DND-41 (cell line): ENCODE results near the gene GALM.

ENCODE experiments used
- CTCF ChIP-seq: IDR thresholded peaks from 2 replicates; pipeline ENCODE4 v1.5.1; 2012; ENCODE audit warnings: borderline replicate concordance, low read length, moderate library complexity, mild to moderate bottlenecking; ENCODE audit not compliant: poor library complexity, severe bottlenecking; ENCODE audit errors: extremely low read depth
- EZH2 ChIP-seq: IDR thresholded peaks from 3 replicates; pipeline ENCODE4 v1.6.1; 2012; ENCODE audit warnings: borderline replicate concordance, low read depth, mild to moderate bottlenecking, moderate library complexity, low read length, inconsistent platforms; ENCODE audit not compliant: severe bottlenecking

DNA sequence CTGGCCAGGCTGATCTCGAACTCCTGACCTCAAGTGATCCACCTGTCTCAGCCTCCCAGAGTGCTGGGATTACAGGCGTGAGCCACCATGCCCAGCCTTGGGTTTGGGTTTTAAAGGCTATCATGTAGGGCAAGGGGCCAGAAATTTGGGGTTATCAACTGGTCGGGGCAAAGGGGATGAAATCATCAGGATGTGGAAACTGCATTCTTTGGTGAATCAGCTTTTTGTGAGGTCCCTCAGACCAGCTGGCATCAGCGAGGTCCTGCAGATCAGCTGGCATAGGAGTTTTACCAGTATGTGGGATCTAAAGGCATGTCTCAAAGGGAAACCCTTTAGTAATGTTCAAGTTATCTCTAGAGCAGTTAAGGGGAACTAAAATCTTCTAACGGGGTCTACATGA is 105.7 kb downstream of the GALM start:
- no peak for TF ChIP-seq CTCF
- no peak for TF ChIP-seq EZH2
